H1 (cell line): ENCODE data around the gene NRXN3.

Source experiments
- EP300 ChIP-seq, 2 experiments: IDR thresholded peaks; 1 replicate in 1 of 2; 2 replicates in 1 of 2; pipeline ENCODE4 v1.6.1; 2011 to 2012; ENCODE audit warnings: low read depth in 2 of 2, low read length in 2 of 2, mild to moderate bottlenecking in 2 of 2, borderline replicate concordance in 1 of 2, inconsistent platforms in 1 of 2, moderate library complexity in 1 of 2
- HDAC2 ChIP-seq, 2 experiments: fragments of 300-600 bp in 1 of 2; sonication (generic) in 1 of 2; IDR thresholded peaks; 2 replicates each; pipeline ENCODE4 v1.6.1; 2011 to 2012; ENCODE audit warnings: low read depth in 2 of 2, low read length in 2 of 2, mild to moderate bottlenecking in 2 of 2, moderate library complexity in 2 of 2, borderline replicate concordance in 1 of 2, inconsistent platforms in 1 of 2
- PHF8 ChIP-seq: fragments of 200-600 bp; sonication (generic); conservative IDR thresholded peaks from 2 replicates; pipeline ENCODE4 v1.7.1; 2012; ENCODE audit warnings: low read depth, mild to moderate bottlenecking, inconsistent platforms, low read length, moderate library complexity
- POLR2A ChIP-seq, 2 experiments: IDR thresholded peaks; 1 replicate in 1 of 2; 2 replicates in 1 of 2; pipeline ENCODE4 v1.6.1; 2011; ENCODE audit warnings: low read depth in 2 of 2, low read length in 2 of 2, mild to moderate bottlenecking in 2 of 2; ENCODE audit errors: control extremely low read depth in 1 of 2
- RNF2 ChIP-seq: fragments of 200-900, 300-1000 bp; sonication (generic); IDR thresholded peaks from 2 replicates; pipeline ENCODE4 v1.7.1; 2016; ENCODE audit warnings: borderline replicate concordance, low read depth, mild to moderate bottlenecking, antibody characterized with exemption, low read length; ENCODE audit not compliant: poor library complexity, severe bottlenecking; ENCODE audit errors: missing control alignments
- RXRA ChIP-seq: IDR thresholded peaks from 2 replicates; pipeline ENCODE4 v1.6.1; 2011; ENCODE audit warnings: low read depth, mild to moderate bottlenecking, low read length, moderate library complexity; ENCODE audit not compliant: insufficient read depth
- SIN3A ChIP-seq, 2 experiments: IDR thresholded peaks in 1 of 2; conservative IDR thresholded peaks in 1 of 2; 2 replicates each; pipeline ENCODE4 v1.6.1; 2011 to 2012; ENCODE audit warnings: low read length in 2 of 2, improper control_type of control experiment in 1 of 2, low read depth in 1 of 2, mild to moderate bottlenecking in 1 of 2
- ZNF274 ChIP-seq: IDR thresholded peaks from 2 replicates; pipeline ENCODE4 v1.7.0; 2012; ENCODE audit warnings: low read length, borderline replicate concordance; ENCODE audit errors: extremely low read depth
- TF ChIP-seq, protein P1 (sequence below): IDR thresholded peaks from 2 replicates; pipeline ENCODE4 v1.6.1; 2012; ENCODE audit warnings: inconsistent platforms

DNA sequence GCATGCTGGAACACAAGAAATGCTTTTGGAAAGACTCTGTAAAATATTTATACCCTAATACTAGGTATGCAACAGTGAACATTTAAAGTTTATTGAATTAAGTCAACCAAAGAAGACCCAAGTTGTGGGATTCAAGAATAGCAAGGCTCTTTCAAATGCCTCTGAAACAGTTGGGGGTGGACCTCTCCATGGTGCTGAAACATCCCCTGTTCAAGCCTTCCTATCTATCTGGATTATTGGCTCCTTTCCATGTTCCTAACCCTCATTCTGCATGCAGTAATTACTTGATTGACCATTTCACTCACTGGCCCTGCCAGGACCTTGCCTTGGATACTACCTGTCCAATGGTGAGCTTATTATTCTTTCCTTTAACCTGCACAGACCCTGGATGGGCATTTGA lies 349.7 kb downstream of the NRXN3 start:
- no peak for TF ChIP-seq ZNF274
- TF ChIP-seq, protein P1, sequence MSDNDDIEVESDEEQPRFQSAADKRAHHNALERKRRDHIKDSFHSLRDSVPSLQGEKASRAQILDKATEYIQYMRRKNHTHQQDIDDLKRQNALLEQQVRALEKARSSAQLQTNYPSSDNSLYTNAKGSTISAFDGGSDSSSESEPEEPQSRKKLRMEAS = no peak
- no peak for TF ChIP-seq HDAC2 (IDR thresholded peaks at IDR 0.05; ENCODE audit: borderline replicate concordance in 1 of 2, low read depth in 2 of 2, low read length in 2 of 2)
- no peak for TF ChIP-seq RXRA
- TF ChIP-seq SIN3A (conservative IDR thresholded peaks at IDR 0.05 in 1 of 2, IDR thresholded peaks at IDR 0.05 in 1 of 2; ENCODE audit: low read depth in 1 of 2, low read length in 2 of 2) = no peak
- no peak for TF ChIP-seq EP300 (IDR thresholded peaks at IDR 0.05; ENCODE audit: borderline replicate concordance in 1 of 2, low read depth in 2 of 2, low read length in 2 of 2)
- no peak for TF ChIP-seq RNF2
- TF ChIP-seq POLR2A (IDR thresholded peaks at IDR 0.05; ENCODE audit: control extremely low read depth in 1 of 2, low read depth in 2 of 2, low read length in 2 of 2) = no peak
- TF ChIP-seq PHF8 = no peak
